ENCODE data around the gene ECHDC1.

- TF ChIP-seq SIN3A (IDR thresholded peaks at IDR 0.05; ENCODE audit: low read depth) (no peak), POLR2A (IDR thresholded peaks at IDR 0.05; ENCODE audit: borderline replicate concordance, extremely low read depth, insufficient read depth, insufficient read length) (no peak), POLR2AphosphoS5 (IDR thresholded peaks at IDR 0.05; ENCODE audit: low read depth, low read length) (no peak)
Measured at GRCh38 chr6:127300411-127300810, 43.0 kb downstream of the ECHDC1 start.

All from HCT116 (cell line).